IMR-90 (cell line): ENCODE data around the gene MRGPRF. TPM values are rescaled to one million over a fixed set of nuclear protein-coding genes. Genes with fewer than 3 reads are reported as not detected.

ENCODE experiments used
- ATAC-seq: fragments of 200-7000 bp; cut with Tn5 transposase; 2 replicates; pipeline ENCODE4 v1.9.1; 2020; ENCODE audit warnings: low read depth, mild to moderate bottlenecking, moderate library complexity
- BruUV-seq: library from RNA; stranded (reverse); fragments of 400-500 nt; replicated peaks from 2 replicates; lab custom pipeline; 2021; lab: Mats Ljungman, UMichigan
- CTCF ChIA-PET: fragments of 300-600 bp; formaldehyde crosslinking; extraction: SDS; loops from one replicate; lab custom pipeline; 2021; ENCODE audit warnings: antibody characterized with exemption; lab: Yijun Ruan, JAX
- POLR2A ChIA-PET: fragments of 300-600 bp; sonication (Branson Sonifier 250); formaldehyde crosslinking; loops from one replicate; lab custom pipeline; 2022; ENCODE audit warnings: antibody characterized with exemption; ENCODE audit not compliant: unreplicated experiment; lab: Charles Lee
- DNase-seq: peaks from one replicate; pipeline ENCODE4 v3.0.0; 2013
- H2AFZ ChIP-seq: replicated peaks from 2 replicates; pipeline ENCODE3; 2013; ENCODE audit warnings: low read length, mild to moderate bottlenecking; ENCODE audit not compliant: poor library complexity
- H2AK5ac ChIP-seq: 2 replicates; pipeline ENCODE4 v1.6.1; 2013; ENCODE audit warnings: low read depth, low read length, inconsistent platforms
- H2AK9ac ChIP-seq: replicated peaks from 2 replicates; pipeline ENCODE3; 2013; ENCODE audit warnings: mild to moderate bottlenecking, low read depth, low read length, moderate library complexity; ENCODE audit not compliant: poor library complexity
- H2BK120ac ChIP-seq: 2 replicates; pipeline ENCODE4 v1.6.1; 2013; ENCODE audit warnings: low read depth, low read length, inconsistent platforms
- H2BK15ac ChIP-seq: 3 replicates; pipeline ENCODE4 v1.6.1; 2013; ENCODE audit warnings: low read depth, low read length, inconsistent platforms
- H2BK20ac ChIP-seq: 2 replicates; pipeline ENCODE4 v1.6.1; 2013; ENCODE audit warnings: low read depth, mild to moderate bottlenecking, inconsistent platforms, low read length, moderate library complexity
- H2BK5ac ChIP-seq: 2 replicates; pipeline ENCODE4 v1.6.1; 2013; ENCODE audit warnings: mild to moderate bottlenecking, low read depth, low read length, inconsistent platforms; ENCODE audit not compliant: poor library complexity, severe bottlenecking
- H3K14ac ChIP-seq: replicated peaks from 2 replicates; pipeline ENCODE4 v1.6.1; 2013; ENCODE audit warnings: low read depth, low read length, inconsistent platforms
- H3K18ac ChIP-seq: 2 replicates; pipeline ENCODE4 v1.6.1; 2013; ENCODE audit warnings: low read depth, low read length, control low read depth
- H3K23ac ChIP-seq: 2 replicates; pipeline ENCODE4 v1.6.1; 2013; ENCODE audit warnings: low read depth, low read length, inconsistent platforms
- H3K27ac ChIP-seq: 2 replicates; pipeline ENCODE4 v1.5.1; 2013; ENCODE audit warnings: mild to moderate bottlenecking, control low read depth, low read length; ENCODE audit not compliant: insufficient read depth
- H3K27me3 ChIP-seq: 2 replicates; pipeline ENCODE4 v1.6.1; 2013; ENCODE audit warnings: low read length; ENCODE audit not compliant: control insufficient read depth, insufficient read depth
- H3K36me3 ChIP-seq: 2 replicates; pipeline ENCODE4 v1.6.1; 2013; ENCODE audit warnings: low read length, mixed read lengths; ENCODE audit not compliant: control insufficient read depth, insufficient read depth
- H3K4ac ChIP-seq: 2 replicates; pipeline ENCODE4 v1.6.1; 2013; ENCODE audit warnings: low read depth, low read length, inconsistent platforms
- H3K4me1 ChIP-seq: 2 replicates; pipeline ENCODE4 v1.6.1; 2013; ENCODE audit warnings: low read length, mixed read lengths; ENCODE audit not compliant: control insufficient read depth, insufficient read depth
- H3K4me2 ChIP-seq: 2 replicates; pipeline ENCODE4 v1.6.1; 2013; ENCODE audit warnings: low read depth, mild to moderate bottlenecking, control low read depth, low read length, moderate library complexity
- H3K4me3 ChIP-seq: 2 replicates; pipeline ENCODE4 v1.5.1; 2013; ENCODE audit warnings: low read depth, mild to moderate bottlenecking, control low read depth, low read length, moderate library complexity; ENCODE audit not compliant: insufficient read depth
- H3K56ac ChIP-seq: 2 replicates; pipeline ENCODE4 v1.6.1; 2013; ENCODE audit warnings: low read length, inconsistent platforms; ENCODE audit not compliant: insufficient read depth; ENCODE audit errors: extremely low read depth
- H3K79me1 ChIP-seq, 2 experiments: 2 replicates each; pipeline ENCODE4 v1.6.1; 2013; ENCODE audit warnings: low read length in 2 of 2, inconsistent platforms in 1 of 2, low read depth in 1 of 2
- H3K9ac ChIP-seq: 2 replicates; pipeline ENCODE4 v1.6.1; 2013; ENCODE audit warnings: low read depth, low read length, control low read depth
- H3K9me1 ChIP-seq: 2 replicates; pipeline ENCODE4 v1.6.1; 2013; ENCODE audit warnings: low read length, inconsistent platforms; ENCODE audit not compliant: insufficient read depth
- H3K9me3 ChIP-seq: 2 replicates; pipeline ENCODE4 v1.6.1; 2013; ENCODE audit warnings: low read length; ENCODE audit not compliant: control insufficient read depth, insufficient read depth
- H4K20me1 ChIP-seq: 2 replicates; pipeline ENCODE4 v1.6.1; 2013; ENCODE audit warnings: low read length, inconsistent platforms; ENCODE audit not compliant: insufficient read depth
- H4K5ac ChIP-seq: 2 replicates; pipeline ENCODE4 v1.6.1; 2013; ENCODE audit warnings: mild to moderate bottlenecking, low read depth, low read length, control low read depth
- H4K8ac ChIP-seq, 2 experiments: 2 replicates each; pipeline ENCODE4 v1.6.1; 2013; ENCODE audit warnings: low read depth in 2 of 2, low read length in 2 of 2, control low read depth in 1 of 2, inconsistent platforms in 1 of 2
- H4K91ac ChIP-seq: 2 replicates; pipeline ENCODE4 v1.6.1; 2013; ENCODE audit warnings: low read depth, low read length, inconsistent platforms; ENCODE audit not compliant: insufficient read depth
- BHLHE40 ChIP-seq: fragments of 150-350 bp; IDR thresholded peaks from 2 replicates; pipeline ENCODE4 v1.6.1; 2016; ENCODE audit warnings: mild to moderate bottlenecking, low read depth, low read length
- ELK1 ChIP-seq: fragments of 150-350 bp; IDR thresholded peaks from 2 replicates; pipeline ENCODE4 v1.6.1; 2016; ENCODE audit warnings: low read depth, mild to moderate bottlenecking, low read length, moderate library complexity, borderline replicate concordance
- MAFK ChIP-seq: IDR thresholded peaks from 2 replicates; pipeline ENCODE4 v1.6.1; 2012; ENCODE audit warnings: low read depth, low read length, improper control_type of control experiment
- MXI1 ChIP-seq: IDR thresholded peaks from 2 replicates; pipeline ENCODE4 v1.6.1; 2012; ENCODE audit warnings: low read depth, mild to moderate bottlenecking, low read length, moderate library complexity, borderline replicate concordance
- POLR2A ChIP-seq: IDR thresholded peaks from 2 replicates; pipeline ENCODE4 v1.6.1; 2012; ENCODE audit warnings: mild to moderate bottlenecking, low read depth, low read length
- RCOR1 ChIP-seq: IDR thresholded peaks from 2 replicates; pipeline ENCODE4 v1.6.1; 2012; ENCODE audit warnings: mild to moderate bottlenecking, low read length, improper control_type of control experiment; ENCODE audit not compliant: insufficient replicate concordance
- RFX5 ChIP-seq: IDR thresholded peaks from 2 replicates; pipeline ENCODE4 v1.8.0; 2012; ENCODE audit warnings: low read depth, mild to moderate bottlenecking, low read length, moderate library complexity
- USF2 ChIP-seq: fragments of 150-350 bp; IDR thresholded peaks from 2 replicates; pipeline ENCODE4 v1.6.1; 2017; ENCODE audit warnings: mild to moderate bottlenecking, antibody characterized with exemption, low read length, low read depth
- WGBS, 2 experiments: methylation state at CpG; one replicate each; pipeline versions ENCODE4 v1.1.5 to v1.1.7; 2013; ENCODE audit warnings: missing lambda C conversion rate in 2 of 2; ENCODE audit not compliant: insufficient read length in 1 of 2; ENCODE audit errors: extremely low coverage in 2 of 2; 5-methylcytosine and 5-hydroxymethylcytosine counted together
- dilution Hi-C: fragments of 300-500 bp; cut with HindIII; formaldehyde crosslinking; loops from one replicate; pipeline ENCODE4 v1.14.3; 2018; ENCODE audit warnings: low sequenced_read_pairs; ENCODE audit not compliant: unreplicated experiment
- in situ Hi-C: fragments of 300-500 bp; cut with MboI; formaldehyde crosslinking; loops from 3 replicates; pipeline ENCODE4 v1.14.3; 2019; ENCODE audit warnings: low sequenced_read_pairs, inconsistent platforms, mixed read lengths
- intact Hi-C: fragments of 100-400 bp; cut with micrococcal nuclease; formaldehyde crosslinking; loops from 2 replicates; pipeline ENCODE4 v1.10.0; 2022
- polyA plus RNA-seq, 3 experiments: library from polyadenylated mRNA; depleted of rRNA; stranded (reverse); fragments of >200 nt; gene quantifications; 2 replicates each; pipeline ENCODE4 v1.2.3, GENCODE V29; 2012; ENCODE audit warnings: low replicate concordance in 1 of 3
- total RNA-seq: library from RNA; depleted of rRNA; stranded (reverse); fragments of >200 nt; gene quantifications from 2 replicates; pipeline ENCODE4 v1.2.3, GENCODE V29; 2012

Gene MRGPRF
- total and polyA plus RNA-seq, 2 of the 4 experiments (the other 2 are of a cell fraction): 6.3 to 28.8 TPM

- Histone ChIP-seq H2BK15ac (no peak overlapping the region), H2BK120ac (no peak overlapping the region), H2AK9ac (no peak overlapping the region), H3K79me1 (peaks cover 7 to 36% of the 10 kb centered on the region in 2 experiments; a peak in 3 of 4 replicates), H4K5ac (no peak overlapping the region), H3K23ac (no peak overlapping the region), H4K8ac (no peak overlapping the region), H3K9me3 (no peaks in the 10 kb centered on the region), H3K4me3 (no peak overlapping the region), H2BK5ac (no peak overlapping the region), H3K27ac (no peak overlapping the region), H4K91ac (no peak overlapping the region), H3K56ac (no peak overlapping the region), H3K4me1 (no peaks in the 10 kb centered on the region), H3K27me3 (no peaks in the 10 kb centered on the region), H3K36me3 (peaks cover 51% of the 10 kb centered on the region), H4K20me1 (peaks cover 26% of the 10 kb centered on the region), H3K9ac (no peak overlapping the region), H3K14ac (no peak overlapping the region), H3K4ac (no peak overlapping the region), H2BK20ac (no peak overlapping the region), H2AFZ (no peak overlapping the region), H3K4me2 (no peak overlapping the region), H2AK5ac (no peak overlapping the region), H3K9me1 (no peaks in the 10 kb centered on the region), H3K18ac (no peak overlapping the region)
- ATAC-seq (no peak), DNase-seq (no peak)
- ChIA-PET CTCF (no interaction called here), POLR2A (no interaction called here)
- BruUV-seq: no TSS peak
- intact Hi-C loops (no loop called here), dilution Hi-C loops (no loop called here), in situ Hi-C loops (no loop called here)
- 94% methylated on average over 2 of the region's 7 CpGs; no CpG with 5 or more reads in 1 of the 2 experiments for WGBS, 2 experiments
- no peak for TF ChIP-seq ELK1
- TF ChIP-seq MXI1: no peak
- no peak for TF ChIP-seq MAFK
- TF ChIP-seq POLR2A: no peak
- no peak for TF ChIP-seq RCOR1
- TF ChIP-seq USF2: no peak
- TF ChIP-seq RFX5: no peak
- no peak for TF ChIP-seq BHLHE40
Observed at GRCh38 chr11:69059429-69059828, 46.4 kb upstream of the MRGPRF start.
